SHP77 treated with DMSO at 0.1 percent for 48 hours (cell line): Measurements from ENCODE around the gene DLX6.
A peak's percentile ranks its signal among the peaks of the same experiment; 100 is the strongest.

Source experiments
- DNase-seq: peaks from one replicate; lab custom pipeline; 2025; lab: John Stamatoyannopoulos, UW

The DLX6 gene

GRCh38 chr7:97005183-97006054, at the start of gene DLX6:
Gene DLX6, plus strand, starts transcription at chr7:97005553. Its CDS starts 425 bp downstream, at chr7:97005978.
- peak; percentile 84 for DNase-seq

- DNase-seq = no peak
These were observed 46.2 kb upstream of the DLX6 start for GRCh38 chr7:96959135-96959534.

GRCh38 chr7:96962221-96962885, 43.0 kb upstream of the DLX6 start:
- no peak for DNase-seq

GRCh38 chr7:96968981-96969380, 36.4 kb upstream of the DLX6 start:
- no peak for DNase-seq

- DNase-seq = no peak
These were observed 34.6 kb upstream of the DLX6 start for GRCh38 chr7:96970739-96971138.

- no peak for DNase-seq
These were observed 31.4 kb upstream of the DLX6 start for GRCh38 chr7:96973986-96974385.

- no peak for DNase-seq
These were observed 29.2 kb upstream of the DLX6 start for GRCh38 chr7:96976106-96976505.

- no peak for DNase-seq
These were observed 27.9 kb upstream of the DLX6 start for GRCh38 chr7:96977445-96977844.

GRCh38 chr7:96979551-96980276, 25.6 kb upstream of the DLX6 start:
- no peak for DNase-seq

GRCh38 chr7:96982586-96982985, 22.8 kb upstream of the DLX6 start:
- no peak for DNase-seq

GRCh38 chr7:96985992-96986391, 19.4 kb upstream of the DLX6 start:
- no peak for DNase-seq

- DNase-seq = no peak
These were observed 18.5 kb upstream of the DLX6 start for GRCh38 chr7:96986901-96987300.

GRCh38 chr7:96987719-96988118, 17.6 kb upstream of the DLX6 start:
- DNase-seq = no peak

GRCh38 chr7:96989241-96989858, 16.0 kb upstream of the DLX6 start:
- no peak for DNase-seq

- DNase-seq = no peak
These were observed 15.5 kb upstream of the DLX6 start for GRCh38 chr7:96989859-96990317.

- DNase-seq = no peak
These were observed 13.7 kb upstream of the DLX6 start for GRCh38 chr7:96991546-96992191.

- DNase-seq = no peak
These were observed 13.0 kb upstream of the DLX6 start for GRCh38 chr7:96992192-96993005.

GRCh38 chr7:96993094-96993865, 12.1 kb upstream of the DLX6 start:
- no peak for DNase-seq

GRCh38 chr7:96993980-96994379, 11.4 kb upstream of the DLX6 start:
- DNase-seq = no peak
